Pancreas (tissue), 10 donors: Measurements from ENCODE around the gene SPINT2. TPM values are rescaled to one million over a fixed set of nuclear protein-coding genes. Genes with fewer than 3 reads are reported as not detected.

Experiments
- ATAC-seq, 4 donors: fragments of 200-7000 bp; cut with Tn5 transposase; one replicate each; pipeline versions ENCODE4 v1.8.0 to v1.9.1; 2020; ENCODE audit warnings: mild to moderate bottlenecking in 4 of 4, moderate library complexity in 4 of 4
- DNase-seq, 6 donors: peaks; one replicate each; pipeline ENCODE4 v3.0.0-alpha.2; 2020
- FAIRE-seq: peaks from 2 replicates; lab custom pipeline; 2012; peaks lifted over from hg19 to GRCh38; lab: Jason Lieb, UNC
- H3K27ac ChIP-seq, 4 donors: fragments of 200-600 bp; sonication (generic); 1 replicate in 3 of 4; 2 replicates in 1 of 4; pipeline versions ENCODE4 v1.5.0 to v1.8.0; 2020
- H3K27me3 ChIP-seq, 4 donors: fragments of 200-600 bp; one replicate each; pipeline ENCODE4 v1.8.0; 2021
- H3K36me3 ChIP-seq, 3 donors: fragments of 200-600 bp; sonication (generic) in 1 of 3; one replicate each; pipeline versions ENCODE4 v1.5.0 to v1.8.0; 2020 to 2021
- H3K4me1 ChIP-seq, 3 donors: fragments of 200-600 bp; one replicate each; pipeline ENCODE4 v1.8.0; 2021
- H3K4me3 ChIP-seq, 4 donors: fragments of 200-600 bp; sonication (generic) in 2 of 4; one replicate each; pipeline versions ENCODE4 v1.5.0 to v1.8.0; 2020 to 2021
- H3K9me3 ChIP-seq, 4 donors: fragments of 200-600 bp; one replicate each; pipeline ENCODE4 v1.8.0; 2021
- CTCF ChIP-seq, 4 donors: fragments of 200-600 bp; sonication (generic) in 3 of 4; IDR thresholded peaks; one replicate each; pipeline versions ENCODE4 v1.5.0 to v1.8.0; 2021; ENCODE audit warnings: antibody characterized with exemption in 4 of 4
- WGBS, 2 donors: extraction: QIAGEN DNeasy Blood & Tissue Kit; methylation state at CpG; one replicate each; pipeline ENCODE4 v1.1.7; 2013; 5-methylcytosine and 5-hydroxymethylcytosine counted together
- intact Hi-C, 3 donors: fragments of 100-400 bp; cut with DNase I; formaldehyde crosslinking; loops; one replicate each; pipeline versions ENCODE4 v1.11.1 to v1.14.2; 2022
- polyA plus RNA-seq, 2 donors: library from polyadenylated mRNA; stranded (reverse); fragments of 200-250 nt; gene quantifications; one replicate each; pipeline ENCODE4 v1.2.3, GENCODE V29; 2013
- total RNA-seq, 6 donors: library from RNA; stranded (reverse); fragmentation: NEBNext Ultra II Directional in 4 of 6; extraction: Animal tissue kit (Norgen Biotek cat#: 25700) in 4 of 6; gene quantifications; one replicate each; pipeline versions ENCODE4 v1.2.1 to v1.2.4, GENCODE V29; 2021 to 2023
- donor health status: healthy with polysubstance abuse.
- donor health status: DM: no; HTN: no; CAD: no; lungs with moderate emphysema.
- donor health status: DM: no; HTN: no; CAD: no.
- donor health status: control.
- donor health status: control.
- donor health status: Bipolar disorder and iron deficiency.
- donor health status: DM: yes; HTN: yes; CAD: no.
- donor health status: DM: no; HTN: no; CAD: no.
- donor health status: DM: no; HTN: no; CAD: no.
- donor health status: DM: yes; HTN: yes; CAD: no.

The SPINT2 gene
- total and polyA plus RNA-seq, 8 donors, result 121 to 337 (median 171) TPM

- 72 to 85% methylated on average over 4 of the region's 4 CpGs for WGBS, 2 donors
- TF ChIP-seq CTCF (IDR thresholded peaks at IDR 0.05), result no peak
- FAIRE-seq (no peak), ATAC-seq (no peak), DNase-seq (no peak)
- H3K27me3 ChIP-seq, result no peaks in the 10 kb centered on the region
- H3K36me3 ChIP-seq, result no peaks in the 10 kb centered on the region
- no peaks in the 10 kb centered on the region for H3K4me1 ChIP-seq
- H3K4me3 ChIP-seq, result no peak overlapping the region
- intact Hi-C loops, result no loop called here
- no peak overlapping the region for H3K27ac ChIP-seq
- H3K9me3 ChIP-seq, result no peaks in the 10 kb centered on the region
Observed at GRCh38 chr19:38234615-38235014, 29.8 kb upstream of the SPINT2 start.

DNA sequence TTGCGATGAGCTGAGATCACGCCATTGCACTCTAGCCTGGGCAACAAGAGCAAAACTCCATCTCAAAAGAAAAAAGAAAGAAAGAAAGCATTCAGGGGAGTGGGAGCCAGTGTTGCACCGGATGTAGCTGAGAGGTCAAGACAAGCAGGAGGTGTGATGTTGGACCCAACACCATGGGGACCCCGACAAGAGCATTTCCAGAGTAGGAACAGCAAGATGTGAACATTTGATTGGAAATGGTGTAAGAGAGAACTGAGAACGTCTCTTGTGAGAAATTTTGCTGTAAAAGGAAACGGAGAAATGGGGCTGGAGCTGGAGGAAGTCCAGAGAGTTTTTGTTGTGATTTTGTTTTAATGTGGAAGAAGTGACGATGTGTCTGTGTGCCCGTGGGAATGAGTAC lies 24.6 kb upstream of the SPINT2 start:
- H3K4me1 ChIP-seq, result no peaks in the 10 kb centered on the region
- no peaks in the 10 kb centered on the region for H3K36me3 ChIP-seq
- H3K4me3 ChIP-seq, result no peak overlapping the region
- FAIRE-seq (no peak), DNase-seq (no peak), ATAC-seq (no peak)
- intact Hi-C loops, result loop anchor here (5.0 to 10.0 kb wide), 2 partner anchors 85 to 92 kb away; no protein-coding TSS in a partner anchor
- H3K9me3 ChIP-seq, result no peaks in the 10 kb centered on the region
- WGBS, 2 donors, result 54 to 63% methylated on average over 8 of the region's 8 CpGs
- H3K27me3 ChIP-seq, result no peaks in the 10 kb centered on the region
- TF ChIP-seq CTCF (IDR thresholded peaks at IDR 0.05), result no peak
- no peak overlapping the region for H3K27ac ChIP-seq

- 40 to 44% methylated on average over 15 of the region's 15 CpGs for WGBS, 2 donors
- TF ChIP-seq CTCF (IDR thresholded peaks at IDR 0.05), result no peak
- DNase-seq (no peak), ATAC-seq (peak in 1 of 4 donors; percentile 4), FAIRE-seq (no peak)
- Histone ChIP-seq H3K4me3 (peak overlapping the region in 2 of 4 donors; percentile 16 to 27), H3K36me3 (no peaks in the 10 kb centered on the region), H3K9me3 (no peaks in the 10 kb centered on the region), H3K27ac (no peak overlapping the region), H3K27me3 (no peaks in the 10 kb centered on the region), H3K4me1 (no peaks in the 10 kb centered on the region)
- intact Hi-C loops, result loop anchor here (5.0 to 10.0 kb wide), 2 partner anchors 82 to 89 kb away; no protein-coding TSS in a partner anchor
Observed at GRCh38 chr19:38243279-38243673, 21.1 kb upstream of the SPINT2 start.

GRCh38 chr19:38245826-38246498 lies 18.4 kb upstream of the SPINT2 start:
- H3K4me1 ChIP-seq, result peaks cover 0 to 5% (median 4%) of the 10 kb centered on the region in 3 donors
- no peak overlapping the region for H3K4me3 ChIP-seq
- no peak for ATAC-seq
- H3K27ac ChIP-seq, result no peak overlapping the region
- no peak for DNase-seq
- no peaks in the 10 kb centered on the region for H3K27me3 ChIP-seq
- no peak for FAIRE-seq
- no peaks in the 10 kb centered on the region for H3K9me3 ChIP-seq
- TF ChIP-seq CTCF (IDR thresholded peaks at IDR 0.05), result no peak
- 79 to 88% methylated on average over 10 to 14 of the region's 14 CpGs for WGBS, 2 donors
- H3K36me3 ChIP-seq, result no peaks in the 10 kb centered on the region
- intact Hi-C loops, result loop anchor here in 2 of 3 donors (5.0 to 10.0 kb wide), 2 partner anchors 76 to 79 kb away; no protein-coding TSS in a partner anchor

DNA sequence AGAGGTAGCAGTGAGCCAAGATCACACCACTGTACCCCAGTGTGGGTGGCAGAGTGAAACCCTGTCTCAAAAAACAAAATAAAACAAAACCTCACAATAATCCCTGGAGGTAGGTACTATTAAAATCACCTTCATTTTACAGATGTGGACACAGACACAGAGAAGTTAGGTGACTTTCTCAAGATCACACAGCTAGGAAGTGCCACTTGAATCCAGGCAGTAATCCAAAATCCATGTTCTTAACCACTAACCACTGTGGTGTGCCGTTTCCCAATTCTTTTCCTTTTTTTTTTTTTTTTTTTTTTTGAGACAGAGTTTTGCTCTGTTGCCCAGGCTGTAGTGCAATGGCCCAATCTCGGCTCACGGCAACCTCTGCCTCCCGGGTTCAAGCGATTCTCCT lies 17.2 kb upstream of the SPINT2 start:
- WGBS, 2 donors, result 73 to 76% methylated on average over 4 to 5 of the region's 5 CpGs
- FAIRE-seq (no peak), ATAC-seq (no peak), DNase-seq (no peak)
- H3K27ac ChIP-seq, result no peak overlapping the region
- H3K4me1 ChIP-seq, result peaks cover 0 to 12% (median 5%) of the 10 kb centered on the region in 3 donors
- H3K4me3 ChIP-seq, result no peak overlapping the region
- H3K27me3 ChIP-seq, result no peaks in the 10 kb centered on the region
- H3K9me3 ChIP-seq, result no peaks in the 10 kb centered on the region
- no peaks in the 10 kb centered on the region for H3K36me3 ChIP-seq
- no peak for TF ChIP-seq CTCF (IDR thresholded peaks at IDR 0.05)
- intact Hi-C loops, result loop anchor here in 2 of 3 donors (5.0 to 10.0 kb wide), 2 partner anchors 75 to 78 kb away; no protein-coding TSS in a partner anchor
